ENCODE results near the gene ARCN1.

Gene ARCN1

GRCh38 chr11:118639899-118640298 lies 67.7 kb downstream of the ARCN1 start:
- no peak for DNase-seq (ENCODE audit: low read depth)

GRCh38 chr11:118640332-118641154 lies 68.3 kb downstream of the ARCN1 start:
- DNase-seq (ENCODE audit: low read depth) = no peak

GRCh38 chr11:118641397-118642019 lies 69.3 kb downstream of the ARCN1 start:
- no peak for DNase-seq (ENCODE audit: low read depth)

- DNase-seq (ENCODE audit: low read depth) = no peak
Measured at GRCh38 chr11:118643142-118643994, 71.2 kb downstream of the ARCN1 start.

- no peak for DNase-seq (ENCODE audit: low read depth)
Measured at GRCh38 chr11:118643995-118644345, 71.8 kb downstream of the ARCN1 start.

- no peak for DNase-seq (ENCODE audit: low read depth)
Measured at GRCh38 chr11:118644496-118644895, 72.3 kb downstream of the ARCN1 start.

- DNase-seq (ENCODE audit: low read depth) = no peak
Measured at GRCh38 chr11:118645066-118645715, 73.0 kb downstream of the ARCN1 start.

- DNase-seq (ENCODE audit: low read depth) = no peak
Measured at GRCh38 chr11:118646393-118646792, 74.2 kb downstream of the ARCN1 start.

GRCh38 chr11:118648291-118648690 lies 76.1 kb downstream of the ARCN1 start:
- DNase-seq (ENCODE audit: low read depth) = no peak

GRCh38 chr11:118649941-118650340 lies 77.7 kb downstream of the ARCN1 start:
- no peak for DNase-seq (ENCODE audit: low read depth)

- no peak for DNase-seq (ENCODE audit: low read depth)
Measured at GRCh38 chr11:118650366-118650765, 78.2 kb downstream of the ARCN1 start.

GRCh38 chr11:118651820-118652219 lies 79.6 kb downstream of the ARCN1 start:
- DNase-seq (ENCODE audit: low read depth) = no peak

Data from activated T-helper 9 cell treated with anti-CD3 and anti-CD28 coated beads, Interleukin-2, amount 50 U/mL, for 16 hours (primary cell).